K562 (cell line): Measurements from ENCODE around the gene SERPINF2. TPM values are rescaled to one million over a fixed set of nuclear protein-coding genes. Genes with fewer than 3 reads are reported as not detected.

Source experiments
- ATAC-seq: fragments of 200-7000 bp; cut with Tn5 transposase; 3 replicates; pipeline ENCODE4 v1.9.1; 2020; ENCODE audit warnings: moderate library complexity
- BruUV-seq: library from RNA; stranded (reverse); fragments of 400-500 nt; replicated peaks from 2 replicates; lab custom pipeline; 2021; lab: Mats Ljungman, UMichigan
- CTCF ChIA-PET: fragments of 300-600 bp; formaldehyde crosslinking; extraction: SDS; loops from one replicate; lab custom pipeline; 2021; ENCODE audit warnings: low intra/inter-chr PET ratio; lab: Yijun Ruan, JAX
- POLR2A ChIA-PET: fragments of 300-600, 350-650 bp; sonication (Branson Sonifier 250); formaldehyde crosslinking; extraction: SDS; loops from one replicate; lab custom pipeline; 2021; ENCODE audit warnings: antibody characterized with exemption, inconsistent platforms; lab: Yijun Ruan, JAX
- DNase-seq, 4 experiments: peaks; one replicate each; pipeline versions ENCODE4 v3.0.0 to v3.0.0-alpha.2; 2011 to 2018; ENCODE audit warnings: low spot score in 3 of 4, mixed read lengths in 3 of 4; ENCODE audit errors: extremely low read depth in 1 of 4
- FAIRE-seq: peaks from 2 replicates; lab custom pipeline; 2011; peaks lifted over from hg19 to GRCh38; lab: Jason Lieb, UNC
- H2AFZ ChIP-seq: 2 replicates; pipeline ENCODE4 v1.6.0; 2011; ENCODE audit warnings: low read depth, low read length, control low read depth, inconsistent platforms
- H3K27ac ChIP-seq: fragments of 200-600 bp; 3 replicates; pipeline ENCODE4 v1.8.0; 2011; ENCODE audit warnings: low read depth, mild to moderate bottlenecking, control low read depth, inconsistent platforms, low read length, moderate library complexity, mixed read lengths; ENCODE audit errors: extremely low read depth
- H3K27me3 ChIP-seq, 2 experiments: fragments of 300-600 bp in 1 of 2; 2 replicates in 1 of 2; 3 replicates in 1 of 2; pipeline versions ENCODE4 v1.6.0 to v1.8.0; 2011; ENCODE audit warnings: inconsistent platforms in 2 of 2, low read length in 2 of 2, mild to moderate bottlenecking in 1 of 2, mixed read lengths in 1 of 2, moderate library complexity in 1 of 2; ENCODE audit not compliant: control insufficient read depth in 2 of 2, insufficient read depth in 2 of 2
- H3K36me3 ChIP-seq: fragments of 300-600 bp; 3 replicates; pipeline ENCODE4 v1.8.0; 2011; ENCODE audit warnings: mild to moderate bottlenecking, low read length, inconsistent platforms; ENCODE audit not compliant: control insufficient read depth, insufficient read depth
- H3K4me1 ChIP-seq, 2 experiments: fragments of 200-600 bp in 1 of 2; replicated peaks in 1 of 2; 2 replicates in 1 of 2; 3 replicates in 1 of 2; pipeline versions ENCODE4 v1.5.1 to v1.8.0; 2011; ENCODE audit warnings: inconsistent platforms in 2 of 2, low read length in 2 of 2, mild to moderate bottlenecking in 1 of 2, mixed read lengths in 1 of 2, moderate library complexity in 1 of 2; ENCODE audit not compliant: control insufficient read depth in 2 of 2, insufficient read depth in 2 of 2
- H3K4me2 ChIP-seq: 2 replicates; pipeline ENCODE4 v1.6.1; 2011; ENCODE audit warnings: low read length, control low read depth, inconsistent platforms, mixed read lengths; ENCODE audit not compliant: insufficient read depth
- H3K4me3 ChIP-seq: fragments of 200-600 bp; sonication (generic), shearing (Covaris generic); 2 replicates; pipeline ENCODE4 v1.5.1; 2016; ENCODE audit warnings: control low read depth, inconsistent platforms
- H3K79me2 ChIP-seq: fragments of 200-600 bp; 3 replicates; pipeline ENCODE4 v1.8.0; 2011; ENCODE audit warnings: low read length, inconsistent platforms; ENCODE audit not compliant: control insufficient read depth, insufficient read depth
- H3K9ac ChIP-seq, 2 experiments: 2 replicates each; pipeline versions ENCODE4 v1.6.0 to v1.6.1; 2011; ENCODE audit warnings: low read depth in 2 of 2, low read length in 2 of 2, control low read depth in 1 of 2, inconsistent platforms in 1 of 2, mild to moderate bottlenecking in 1 of 2, mixed read lengths in 1 of 2; ENCODE audit not compliant: insufficient read depth in 1 of 2
- H3K9me1 ChIP-seq: one replicate; pipeline ENCODE4 v1.6.0; 2011; ENCODE audit warnings: inconsistent platforms, mild to moderate bottlenecking, low read length, moderate library complexity; ENCODE audit not compliant: control insufficient read depth, insufficient read depth
- H3K9me3 ChIP-seq: replicated peaks from 2 replicates; pipeline ENCODE4 v1.5.1; 2011; ENCODE audit warnings: low read depth, low read length, inconsistent platforms; ENCODE audit not compliant: control insufficient read depth, insufficient read depth
- H4K20me1 ChIP-seq: replicated peaks from 2 replicates; pipeline ENCODE4 v1.6.1; 2011; ENCODE audit warnings: low read length, inconsistent platforms, mixed read lengths; ENCODE audit not compliant: control insufficient read depth, insufficient read depth
- ATF1 ChIP-seq, 2 experiments: fragments of 450-650 bp in 1 of 2; IDR thresholded peaks; 2 replicates each; pipeline ENCODE4 v1.6.1; 2016; ENCODE audit warnings: missing compliant biosample characterization in 1 of 2, missing genetic modification characterization in 1 of 2
- CCNT2 ChIP-seq: IDR thresholded peaks from 2 replicates; pipeline ENCODE4 v1.6.1; 2011; ENCODE audit warnings: borderline replicate concordance, low read depth, mild to moderate bottlenecking, moderate library complexity, mixed read lengths, low read length; ENCODE audit not compliant: insufficient read length; ENCODE audit errors: extremely low read depth
- CTBP1 ChIP-seq: fragments of 450-650 bp; IDR thresholded peaks from 2 replicates; pipeline ENCODE4 v1.6.1; 2016; ENCODE audit warnings: borderline replicate concordance
- MAZ ChIP-seq, 2 experiments: fragments of 450-650 bp in 1 of 2; sonication (generic) in 1 of 2; formaldehyde crosslinking; IDR thresholded peaks in 1 of 2; conservative IDR thresholded peaks in 1 of 2; 2 replicates each; pipeline versions ENCODE4 v1.4.0 to v1.5.0; 2020; ENCODE audit warnings: mild to moderate bottlenecking in 1 of 2, missing genetic modification reagents in 1 of 2
- MIER1 ChIP-seq: fragments of 450-650 bp; IDR thresholded peaks from 2 replicates; pipeline ENCODE4 v1.6.1; 2016; ENCODE audit warnings: antibody characterized with exemption, mild to moderate bottlenecking, low read depth
- NCOA4 ChIP-seq: fragments of 450-650 bp; IDR thresholded peaks from 2 replicates; pipeline ENCODE4 v1.6.1; 2018; ENCODE audit warnings: mild to moderate bottlenecking; ENCODE audit not compliant: partially characterized antibody
- NR1H2 ChIP-seq: sonication (generic); formaldehyde crosslinking; IDR thresholded peaks from 2 replicates; pipeline ENCODE4 v1.4.0; 2020; ENCODE audit warnings: mild to moderate bottlenecking, missing genetic modification reagents
- POLR2A ChIP-seq: fragments of 450-650 bp; conservative IDR thresholded peaks from 2 replicates; pipeline ENCODE4 v1.6.1; 2016
- RAD21 ChIP-seq, 2 experiments: fragments of 250-450 bp in 1 of 2; fragments of 450-650 bp in 1 of 2; sonication (Bioruptor Pico) in 1 of 2; formaldehyde crosslinking in 1 of 2; IDR thresholded peaks in 1 of 2; conservative IDR thresholded peaks in 1 of 2; 2 replicates each; pipeline versions ENCODE4 v1.4.0 to v1.8.0; 2020 to 2022; ENCODE audit warnings: mild to moderate bottlenecking in 2 of 2, moderate library complexity in 1 of 2
- RBFOX2 ChIP-seq: fragments of 200-400 bp; formaldehyde crosslinking; IDR thresholded peaks from 2 replicates; pipeline ENCODE4 v1.6.1; 2017; ENCODE audit warnings: low read depth, mild to moderate bottlenecking, low read length, moderate library complexity
- SIN3B ChIP-seq: fragments of 450-650 bp; IDR thresholded peaks from 2 replicates; pipeline ENCODE4 v1.6.1; 2017; ENCODE audit warnings: low read depth, mild to moderate bottlenecking, moderate library complexity
- SMC3 ChIP-seq: conservative IDR thresholded peaks from 2 replicates; pipeline ENCODE4 v1.6.1; 2011; ENCODE audit warnings: low read depth, low read length, improper control_type of control experiment; ENCODE audit not compliant: insufficient read depth
- TFAP4 ChIP-seq: sonication (generic); formaldehyde crosslinking; IDR thresholded peaks from 2 replicates; pipeline ENCODE4 v1.8.0; 2022; ENCODE audit warnings: missing genetic modification reagents, mild to moderate bottlenecking, moderate library complexity, borderline replicate concordance
- VEZF1 ChIP-seq: fragments of 200-800 bp; sonication (Bioruptor generic); IDR thresholded peaks from 2 replicates; pipeline ENCODE4 v1.6.1; 2017; ENCODE audit warnings: missing genetic modification characterization, missing compliant biosample characterization
- ZNF175 ChIP-seq: fragments of 200-800 bp; sonication (Bioruptor generic); IDR thresholded peaks from 2 replicates; pipeline ENCODE4 v1.6.1; 2016; ENCODE audit warnings: low read depth, mild to moderate bottlenecking, missing genetic modification characterization, missing compliant biosample characterization
- ZNF740 ChIP-seq, 3 experiments: fragments of 200-800 bp in 1 of 3; sonication (Bioruptor generic) in 1 of 3; sonication (generic) in 1 of 3; formaldehyde crosslinking in 1 of 3; IDR thresholded peaks; 2 replicates each; pipeline versions ENCODE4 v1.6.1 to v1.8.0; 2016 to 2022; ENCODE audit warnings: mild to moderate bottlenecking in 2 of 3, missing compliant biosample characterization in 2 of 3, missing genetic modification characterization in 2 of 3, missing genetic modification reagents in 1 of 3
- WGBS: fragments of 100-300 bp; shearing (Covaris generic); methylation state at CpG from one replicate; pipeline ENCODE4 v1.1.6; 2016; ENCODE audit warnings: low coverage, mixed read lengths; ENCODE audit not compliant: insufficient coverage; ENCODE audit errors: missing lambda C conversion rate; 5-methylcytosine and 5-hydroxymethylcytosine counted together
- in situ Hi-C: fragments of 300-500 bp; cut with MboI; formaldehyde crosslinking; loops from 4 replicates; pipeline ENCODE4 v1.15.0; 2018; ENCODE audit warnings: inconsistent platforms, mixed read lengths
- intact Hi-C: fragments of 100-400 bp; cut with micrococcal nuclease; formaldehyde crosslinking; loops from 2 replicates; pipeline ENCODE4 v1.14.2; 2022
- polyA plus RNA-seq, 8 experiments: library from polyadenylated mRNA; depleted of rRNA in 4 of 8; stranded (reverse) in 5 of 8; unstranded in 3 of 8; fragments of >200 nt; fragmentation: Nextera tagmentation in 2 of 8; fragmentation: Illumina TruSeq in 1 of 8; extraction: Ambion mirVana in 2 of 8; extraction: Trizol in 1 of 8; gene quantifications; 2 replicates each; pipeline versions ENCODE4 v1.2.1 to v1.2.3, GENCODE V29; 2011 to 2014; ENCODE audit warnings: inconsistent platforms in 1 of 8, missing spikeins in 1 of 8
- total RNA-seq, 7 experiments: library from RNA; depleted of rRNA in 6 of 7; stranded (reverse); fragments of >200 nt in 6 of 7; fragmentation: Illumina TruSeq in 2 of 7; extraction: Trizol in 2 of 7; gene quantifications; 2 replicates each; pipeline versions ENCODE4 v1.2.1 to v1.2.3, GENCODE V29; 2011 to 2021; ENCODE audit warnings: low replicate concordance in 1 of 7

Gene SERPINF2
- total and polyA plus RNA-seq, 9 of the 15 experiments (the other 6 are each of a cell fraction or from before 2014, with no cell fraction given) = 0.22 TPM; not detected in 8

- Histone ChIP-seq H3K27ac (peak within 1 kb of the TSS; percentile 66), H3K4me3 (peak within 1 kb of the TSS; percentile 53)
- no peak for FAIRE-seq
- TF ChIP-seq NR1H2 (CRISPR knock-in tag) (no peak), CTBP1 (0 out of 2 replicates have a peak, but pooled peaks have one; percentile 40), SMC3 (no peak), MIER1 (no peak), ATF1 (CRISPR knock-in tag; IDR thresholded peaks at IDR 0.05) (no peak), ATF1 (tag; IDR thresholded peaks at IDR 0.05) (peak; percentile 38; the same call in 1 of the 2 replicates), TFAP4 (peak; percentile 37; the same call in 1 of the 2 replicates), VEZF1 (CRISPR knock-in tag) (peak; percentile 73), CCNT2 (peak; percentile 62), ZNF740 (CRISPR knock-in tag; IDR thresholded peaks at IDR 0.05) (peak; percentile 62; the same call in 1 of the 2 replicates), ZNF740 (tag; IDR thresholded peaks at IDR 0.05) (no peak; a peak in 1 of 4 replicates), POLR2A (0 out of 2 replicates have a peak, but pooled peaks have one; percentile 45), MAZ (CRISPR knock-in tag; conservative IDR thresholded peaks at IDR 0.05 in 1 of 2, IDR thresholded peaks at IDR 0.05 in 1 of 2) (peak; percentile 59 to 60; a peak in 2 of 4 replicates), RAD21 (CRISPR knock-in tag; conservative IDR thresholded peaks at IDR 0.05 in 1 of 2, IDR thresholded peaks at IDR 0.05 in 1 of 2) (no peak), RBFOX2 (peak; percentile 88), ZNF175 (CRISPR knock-in tag) (0 out of 2 replicates have a peak, but pooled peaks have one; percentile 2), SIN3B (no peak), NCOA4 (no peak)
Observed at GRCh38 chr17:1709971-1710806, 32.5 kb upstream of the SERPINF2 start, which contains the start of gene TLCD2. TSS of gene TLCD2 (minus strand) at chr17:1710377. CDS start at chr17:1710242, 135 bp downstream.

More at GRCh38 chr17:1709971-1710806, 32.5 kb upstream of the SERPINF2 start, which contains the start of gene TLCD2:
- intact Hi-C loops = no loop called here
- no peaks in the 10 kb centered on the region for H3K9me1 ChIP-seq
- H3K9ac ChIP-seq = peak within 1 kb of the TSS; percentile 65 to 92; a peak in 3 of 4 replicates
- H2AFZ ChIP-seq = peak within 1 kb of the TSS; percentile 81
- H3K79me2 ChIP-seq = peaks cover 35% of the 10 kb centered on the region
- H3K4me1 ChIP-seq = peaks cover 35 to 67% of the 10 kb centered on the region in 2 experiments
- peaks cover 25% of the 10 kb centered on the region; the same call in 2 of the 3 replicates for H3K36me3 ChIP-seq
- ChIA-PET POLR2A (no interaction called here), CTCF (no interaction called here)
- no peaks in the 10 kb centered on the region for H3K27me3 ChIP-seq
- peak; percentile 70 for ATAC-seq
- H3K4me2 ChIP-seq = peak within 1 kb of the TSS; percentile 67
- in situ Hi-C loops = loop anchor here (5.0 to 10.0 kb wide), 2 partner anchors 38 to 325 kb away; partner anchors contain the start of gene DPH1
- no TSS peak for BruUV-seq
- H4K20me1 ChIP-seq = 0 out of 2 replicates have a peak, but pooled peaks cover 3% of the 10 kb centered on the region
- WGBS = 4% methylated on average over 27 of the region's 83 CpGs
- DNase-seq = peak; percentile 64 to 65 (median 64)
- H3K9me3 ChIP-seq = no peaks in the 10 kb centered on the region
